ENCODE results near the gene CFLAR.

DNA sequence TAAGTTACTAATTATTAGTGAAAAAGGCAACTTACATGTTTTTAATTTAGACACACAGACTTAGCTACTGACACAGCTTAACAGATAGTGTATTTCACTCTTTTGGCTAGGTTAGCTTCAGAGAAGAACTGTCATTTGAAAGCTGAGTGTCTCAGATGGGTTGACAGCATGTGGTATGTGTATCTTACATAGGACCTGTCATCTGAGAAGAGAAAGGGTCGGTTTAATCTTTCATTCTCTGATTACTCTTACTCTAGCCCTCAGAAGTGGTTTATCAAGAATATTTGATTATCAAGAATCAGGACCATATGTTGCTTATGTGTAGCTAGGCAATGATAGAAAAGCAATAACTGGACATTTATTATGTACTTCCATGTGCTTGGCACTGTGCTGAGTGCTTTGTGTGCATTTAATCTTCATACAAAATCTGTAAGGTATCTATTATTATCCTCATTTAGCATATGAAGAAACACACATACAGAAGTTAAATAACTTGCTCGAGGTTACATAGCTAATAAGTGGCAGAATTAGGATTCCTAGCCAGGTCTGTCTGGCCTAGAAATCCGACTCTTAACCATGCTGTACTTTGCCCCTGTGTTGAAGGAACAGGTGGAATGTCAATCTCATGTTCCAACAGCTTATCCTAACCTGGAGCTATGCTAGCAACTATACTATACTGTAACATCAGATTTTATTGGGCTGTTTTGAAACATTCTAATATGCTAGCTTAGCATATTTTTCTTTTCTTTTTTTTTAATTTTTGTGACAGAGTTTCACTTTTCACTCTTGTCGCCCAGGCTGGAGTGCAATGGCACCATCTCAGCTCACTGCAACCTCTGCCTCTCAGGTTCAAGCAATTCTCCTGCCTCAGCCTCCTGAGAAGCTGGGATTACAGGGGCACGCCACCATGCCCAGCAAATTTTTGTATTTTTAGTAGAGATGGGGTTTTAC lies 28.4 kb downstream of the CFLAR start:
- TF ChIP-seq, protein P1, sequence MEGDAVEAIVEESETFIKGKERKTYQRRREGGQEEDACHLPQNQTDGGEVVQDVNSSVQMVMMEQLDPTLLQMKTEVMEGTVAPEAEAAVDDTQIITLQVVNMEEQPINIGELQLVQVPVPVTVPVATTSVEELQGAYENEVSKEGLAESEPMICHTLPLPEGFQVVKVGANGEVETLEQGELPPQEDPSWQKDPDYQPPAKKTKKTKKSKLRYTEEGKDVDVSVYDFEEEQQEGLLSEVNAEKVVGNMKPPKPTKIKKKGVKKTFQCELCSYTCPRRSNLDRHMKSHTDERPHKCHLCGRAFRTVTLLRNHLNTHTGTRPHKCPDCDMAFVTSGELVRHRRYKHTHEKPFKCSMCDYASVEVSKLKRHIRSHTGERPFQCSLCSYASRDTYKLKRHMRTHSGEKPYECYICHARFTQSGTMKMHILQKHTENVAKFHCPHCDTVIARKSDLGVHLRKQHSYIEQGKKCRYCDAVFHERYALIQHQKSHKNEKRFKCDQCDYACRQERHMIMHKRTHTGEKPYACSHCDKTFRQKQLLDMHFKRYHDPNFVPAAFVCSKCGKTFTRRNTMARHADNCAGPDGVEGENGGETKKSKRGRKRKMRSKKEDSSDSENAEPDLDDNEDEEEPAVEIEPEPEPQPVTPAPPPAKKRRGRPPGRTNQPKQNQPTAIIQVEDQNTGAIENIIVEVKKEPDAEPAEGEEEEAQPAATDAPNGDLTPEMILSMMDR (IDR thresholded peaks at IDR 0.05), result no peak
- TF ChIP-seq POLR2A (IDR thresholded peaks at IDR 0.05), result no peak

All from esophagus squamous epithelium (tissue), 4 donors.